ENCODE results near the gene WWC1. TPM values are rescaled to one million over a fixed set of nuclear protein-coding genes. Genes with fewer than 3 reads are reported as not detected.
A peak's percentile ranks its signal among the peaks of the same experiment; 100 is the strongest.

WWC1 gene
- total RNA-seq, 1 experiment from 2014 or later, result 190 TPM

DNA sequence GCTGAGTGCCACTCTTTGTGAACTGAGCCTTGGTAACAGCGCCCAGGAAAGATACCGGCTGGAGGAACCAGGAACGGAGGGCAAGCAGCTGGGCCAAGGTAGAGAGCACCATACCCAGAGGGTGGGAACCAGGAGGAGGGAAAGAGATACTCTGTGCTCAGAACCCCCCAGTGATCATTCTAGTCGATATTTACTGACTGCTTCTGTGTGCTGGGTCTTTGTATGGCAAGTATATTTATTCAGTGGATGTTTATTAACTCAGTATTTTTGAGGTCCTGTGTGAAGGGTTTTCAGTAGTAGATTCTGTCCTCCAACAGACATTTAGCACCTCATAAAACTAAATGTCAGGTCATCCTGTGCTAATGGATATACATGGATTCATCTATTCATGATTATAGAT lies 132.5 kb downstream of the WWC1 start:
- BruUV-seq (replicated peaks), result no TSS peak
- H3K27ac Mint-ChIP-seq (ENCODE audit: unreplicated experiment), result peak overlapping the region; percentile 1
- CTCF ChIA-PET, result interaction anchor here (0.6 to 0.7 kb wide), 2 partner anchors 141 to 168 kb away, joined by 3 to 4 read pairs; no protein-coding TSS in a partner anchor

GRCh38 chr5:168424594-168425323 lies 133.3 kb downstream of the WWC1 start:
- Mint-ChIP-seq H3K4me3 (ENCODE audit: low read depth, unreplicated experiment) (no peak overlapping the region), H3K4me1 (ENCODE audit: low read depth, unreplicated experiment) (peaks cover 27% of the 10 kb centered on the region), H3K27me3 (ENCODE audit: unreplicated experiment) (no peaks in the 10 kb centered on the region), H3K36me3 (ENCODE audit: insufficient read depth, unreplicated experiment) (peaks cover 67% of the 10 kb centered on the region), H3K27ac (ENCODE audit: unreplicated experiment) (peak overlapping the region; percentile 1), H3K9me3 (ENCODE audit: low read depth, unreplicated experiment) (no peaks in the 10 kb centered on the region)
- intact Hi-C loops (cut with micrococcal nuclease; ENCODE audit: unreplicated experiment), result no loop called here
- CTCF ChIA-PET, result no interaction called here
- BruUV-seq (replicated peaks), result no TSS peak
- DNase-seq, result no peak
- TF ChIP-seq CTCF (IDR thresholded peaks at IDR 0.05; ENCODE audit: unreplicated experiment), result no peak

More for the DNA sequence above, 132.5 kb downstream of the WWC1 start:
- no peak for TF ChIP-seq CTCF (IDR thresholded peaks at IDR 0.05; ENCODE audit: unreplicated experiment)
- Mint-ChIP-seq H3K4me1 (ENCODE audit: low read depth, unreplicated experiment) (peaks cover 27% of the 10 kb centered on the region), H3K9me3 (ENCODE audit: low read depth, unreplicated experiment) (no peaks in the 10 kb centered on the region), H3K27me3 (ENCODE audit: unreplicated experiment) (no peaks in the 10 kb centered on the region), H3K4me3 (ENCODE audit: low read depth, unreplicated experiment) (no peak overlapping the region), H3K36me3 (ENCODE audit: insufficient read depth, unreplicated experiment) (peaks cover 63% of the 10 kb centered on the region)
- DNase-seq, result no peak
- intact Hi-C loops (cut with micrococcal nuclease; ENCODE audit: unreplicated experiment), result no loop called here

DNA sequence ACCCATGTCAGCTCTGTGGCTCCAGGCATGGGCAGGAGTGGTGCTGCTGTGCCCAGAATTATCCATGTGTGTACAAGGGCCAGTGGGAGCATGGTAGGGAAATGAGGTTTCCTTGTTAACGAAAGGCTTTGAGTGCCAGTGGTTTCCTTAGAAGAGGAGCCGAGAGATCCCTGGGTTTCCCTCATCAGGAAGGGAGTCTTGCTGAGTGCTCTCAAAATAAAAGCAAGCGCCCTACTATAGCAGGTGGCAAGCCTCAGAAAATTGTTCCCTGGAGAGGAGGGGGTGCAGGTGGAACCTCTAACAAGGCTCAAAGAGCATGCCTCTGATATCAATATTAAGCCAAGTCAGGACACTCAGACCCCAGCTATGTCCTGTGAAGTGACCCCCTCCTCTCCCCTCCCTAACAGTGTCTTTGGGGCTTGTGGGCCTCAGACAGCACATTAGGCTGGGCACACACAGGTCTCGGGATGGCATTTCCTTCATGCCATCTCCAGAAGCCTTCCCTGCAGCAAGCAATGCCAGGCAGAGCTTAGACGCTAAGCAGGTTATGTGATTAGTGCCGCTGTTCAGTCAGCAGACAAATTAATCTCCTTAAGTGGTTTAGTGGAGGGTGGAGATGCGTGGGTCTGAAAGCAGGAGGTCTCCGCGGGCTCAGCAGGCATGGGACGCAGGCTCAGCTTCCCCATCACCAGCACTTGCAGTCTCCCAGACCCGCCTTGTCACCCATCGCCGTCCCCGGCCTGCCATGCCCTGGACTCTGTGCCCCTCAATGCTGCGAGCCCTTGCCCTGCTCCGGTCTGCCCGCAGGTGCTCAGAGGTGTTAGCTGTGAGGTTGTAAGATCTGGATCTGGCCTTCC lies 134.8 kb downstream of the WWC1 start:
- H3K9me3 Mint-ChIP-seq (ENCODE audit: low read depth, unreplicated experiment), result no peaks in the 10 kb centered on the region
- CTCF ChIA-PET, result no interaction called here
- no peak overlapping the region for H3K27ac Mint-ChIP-seq (ENCODE audit: unreplicated experiment)
- H3K27me3 Mint-ChIP-seq (ENCODE audit: unreplicated experiment), result no peaks in the 10 kb centered on the region
- no peak for TF ChIP-seq CTCF (IDR thresholded peaks at IDR 0.05; ENCODE audit: unreplicated experiment)
- H3K4me1 Mint-ChIP-seq (ENCODE audit: low read depth, unreplicated experiment), result peaks cover 19% of the 10 kb centered on the region
- H3K36me3 Mint-ChIP-seq (ENCODE audit: insufficient read depth, unreplicated experiment), result peaks cover 62% of the 10 kb centered on the region
- intact Hi-C loops (cut with micrococcal nuclease; ENCODE audit: unreplicated experiment), result no loop called here
- DNase-seq, result no peak
- no peak overlapping the region for H3K4me3 Mint-ChIP-seq (ENCODE audit: low read depth, unreplicated experiment)
- no TSS peak for BruUV-seq (replicated peaks)

DNA sequence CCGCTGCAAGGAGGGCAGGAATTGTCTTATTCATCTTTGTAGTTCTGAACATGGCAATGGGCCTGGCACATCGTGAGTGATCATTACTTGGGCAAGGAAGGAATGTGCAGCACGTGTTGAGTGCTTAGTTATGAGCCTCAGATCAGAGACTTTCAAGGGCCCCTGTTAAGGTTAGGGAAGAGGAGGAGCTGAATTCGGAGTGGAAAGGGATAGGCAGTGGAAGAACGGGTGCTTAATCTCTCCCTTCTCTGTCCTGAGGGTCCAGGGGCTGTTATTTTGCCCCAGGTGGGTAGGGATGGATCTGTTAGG lies 135.4 kb downstream of the WWC1 start:
- CTCF ChIA-PET, result no interaction called here
- Mint-ChIP-seq H3K9me3 (ENCODE audit: low read depth, unreplicated experiment) (no peaks in the 10 kb centered on the region), H3K4me3 (ENCODE audit: low read depth, unreplicated experiment) (no peak overlapping the region), H3K27me3 (ENCODE audit: unreplicated experiment) (no peaks in the 10 kb centered on the region), H3K36me3 (ENCODE audit: insufficient read depth, unreplicated experiment) (peaks cover 65% of the 10 kb centered on the region), H3K4me1 (ENCODE audit: low read depth, unreplicated experiment) (peaks cover 13% of the 10 kb centered on the region), H3K27ac (ENCODE audit: unreplicated experiment) (no peak overlapping the region)
- TF ChIP-seq CTCF (IDR thresholded peaks at IDR 0.05; ENCODE audit: unreplicated experiment), result no peak
- intact Hi-C loops (cut with micrococcal nuclease; ENCODE audit: unreplicated experiment), result no loop called here
- no peak for DNase-seq
- no TSS peak for BruUV-seq (replicated peaks)

Data from Calu3 (cell line).